OCI-LY7 (cell line): ENCODE results near the gene CLEC16A.

Experiments used
- CTCF ChIP-seq: fragments of 200-600 bp; sonication (generic); conservative IDR thresholded peaks from 2 replicates; pipeline ENCODE4 v1.5.1; 2014; ENCODE audit warnings: mild to moderate bottlenecking, antibody characterized with exemption, low read length, moderate library complexity, mixed read lengths
- EZH2phosphoT487 ChIP-seq: fragments of 200-600 bp; sonication (generic); IDR thresholded peaks from 2 replicates; pipeline ENCODE4 v1.6.1; 2018; ENCODE audit warnings: low read depth, borderline replicate concordance, mild to moderate bottlenecking, mixed run types, antibody characterized with exemption, low read length, moderate library complexity, mixed read lengths

- TF ChIP-seq CTCF (no peak), EZH2phosphoT487 (no peak)
Observed at GRCh38 chr16:11079652-11080187, 135.4 kb downstream of the CLEC16A start.
